ENCODE measurements around the gene CCZ1B. TPM values are rescaled to one million over a fixed set of nuclear protein-coding genes. Genes with fewer than 3 reads are reported as not detected.
"Not testable (repeated sequence)": the region's sequence is repeated elsewhere in the genome, so short reads cannot be mapped to it uniquely, and the experiment has no call there.

The CCZ1B gene
- total RNA-seq, 1 experiment from 2014 or later, result 77.0 TPM

GRCh38 chr7:6864751-6865150 lies 38.7 kb upstream of the CCZ1B start:
- H2BK5ac ChIP-seq (ENCODE audit: insufficient read length, low read length); H3K18ac ChIP-seq (ENCODE audit: insufficient read length, low read depth, low read length); H3K56ac ChIP-seq (ENCODE audit: insufficient read length, low read depth, low read length); H4K8ac ChIP-seq (replicated peaks; ENCODE audit: insufficient read length, low read depth, low read length); H3K9ac ChIP-seq (ENCODE audit: extremely low read depth, insufficient read length, low read length); H2BK120ac ChIP-seq (ENCODE audit: low read depth, low read length, poor library complexity, severe bottlenecking); H2BK15ac ChIP-seq (ENCODE audit: low read depth, low read length); H3K4ac ChIP-seq (ENCODE audit: low read depth, low read length); H3K14ac ChIP-seq (ENCODE audit: insufficient read depth, low read length); H2BK20ac ChIP-seq (ENCODE audit: low read depth, low read length, poor library complexity, severe bottlenecking); H3K27me3 Mint-ChIP-seq (ENCODE audit: low read depth); H2AK5ac ChIP-seq (ENCODE audit: insufficient read length, low read length); H2BK12ac ChIP-seq (ENCODE audit: insufficient read length, low read depth, low read length); H3K79me1 ChIP-seq (ENCODE audit: insufficient read depth, low read depth, low read length, poor library complexity, severe bottlenecking); H3T11ph ChIP-seq (ENCODE audit: low read length); H3K9me3 ChIP-seq (ENCODE audit: control insufficient read depth, low read depth, low read length); H3K23me2 ChIP-seq (ENCODE audit: insufficient read length, low read depth, low read length, poor library complexity, severe bottlenecking); H2AFZ ChIP-seq (ENCODE audit: low read length); H4K91ac ChIP-seq (ENCODE audit: insufficient read length, low read depth, low read length); H3K27ac ChIP-seq (ENCODE audit: insufficient read length, low read depth, low read length); H4K20me1 ChIP-seq (ENCODE audit: control insufficient read depth, insufficient read depth, insufficient read length); H3K4me1 Mint-ChIP-seq; H3K4me2 ChIP-seq (ENCODE audit: insufficient read depth, insufficient read length, low read length); H3K4me3 Mint-ChIP-seq; DNase-seq; H3K36me3 Mint-ChIP-seq (ENCODE audit: insufficient read depth in 1 of 3, low read depth in 3 of 3); H3K9me3 Mint-ChIP-seq; H3K4me1 ChIP-seq (ENCODE audit: insufficient read depth, low read length); H3K23ac ChIP-seq (ENCODE audit: insufficient read length, low read depth, low read length); H3K79me2 ChIP-seq (ENCODE audit: insufficient read depth, low read length); H3K27me3 ChIP-seq (ENCODE audit: insufficient read depth, low read length); H4K5ac ChIP-seq (ENCODE audit: insufficient read length, low read depth, low read length): not testable (repeated sequence)
- WGBS (ENCODE audit: extremely low coverage, insufficient read length, low lambda C conversion rate), result no CpG with 5 or more reads among the region's 10 CpGs
- peak overlapping the region in 1 of 3 experiments; percentile 18; a peak in 1 of 7 replicates for H3K27ac Mint-ChIP-seq

GRCh38 chr7:6864188-6864587 lies 38.1 kb upstream of the CCZ1B start:
- H3K9me3 ChIP-seq (ENCODE audit: control insufficient read depth, low read depth, low read length); H2BK15ac ChIP-seq (ENCODE audit: low read depth, low read length); H3K27ac Mint-ChIP-seq; H2BK20ac ChIP-seq (ENCODE audit: low read depth, low read length, poor library complexity, severe bottlenecking); H3K27me3 Mint-ChIP-seq (ENCODE audit: low read depth); H3K4me3 Mint-ChIP-seq; H3K23me2 ChIP-seq (ENCODE audit: insufficient read length, low read depth, low read length, poor library complexity, severe bottlenecking); H3K27me3 ChIP-seq (ENCODE audit: insufficient read depth, low read length); H2AFZ ChIP-seq (ENCODE audit: low read length); H3K79me1 ChIP-seq (ENCODE audit: insufficient read depth, low read depth, low read length, poor library complexity, severe bottlenecking); H3K14ac ChIP-seq (ENCODE audit: insufficient read depth, low read length); H3K56ac ChIP-seq (ENCODE audit: insufficient read length, low read depth, low read length); H4K5ac ChIP-seq (ENCODE audit: insufficient read length, low read depth, low read length); H3K23ac ChIP-seq (ENCODE audit: insufficient read length, low read depth, low read length); H3T11ph ChIP-seq (ENCODE audit: low read length); H3K18ac ChIP-seq (ENCODE audit: insufficient read length, low read depth, low read length); H3K4me2 ChIP-seq (ENCODE audit: insufficient read depth, insufficient read length, low read length); H2BK5ac ChIP-seq (ENCODE audit: insufficient read length, low read length); H3K4ac ChIP-seq (ENCODE audit: low read depth, low read length); H3K36me3 Mint-ChIP-seq (ENCODE audit: insufficient read depth in 1 of 3, low read depth in 3 of 3); H4K91ac ChIP-seq (ENCODE audit: insufficient read length, low read depth, low read length); H4K8ac ChIP-seq (replicated peaks; ENCODE audit: insufficient read length, low read depth, low read length); H3K79me2 ChIP-seq (ENCODE audit: insufficient read depth, low read length); H4K20me1 ChIP-seq (ENCODE audit: control insufficient read depth, insufficient read depth, insufficient read length); H3K27ac ChIP-seq (ENCODE audit: insufficient read length, low read depth, low read length); H2BK120ac ChIP-seq (ENCODE audit: low read depth, low read length, poor library complexity, severe bottlenecking); H3K4me1 ChIP-seq (ENCODE audit: insufficient read depth, low read length); H2BK12ac ChIP-seq (ENCODE audit: insufficient read length, low read depth, low read length); DNase-seq; H3K4me1 Mint-ChIP-seq; H2AK5ac ChIP-seq (ENCODE audit: insufficient read length, low read length); H3K9ac ChIP-seq (ENCODE audit: extremely low read depth, insufficient read length, low read length); H3K9me3 Mint-ChIP-seq: not testable (repeated sequence)
- WGBS (ENCODE audit: extremely low coverage, insufficient read length, low lambda C conversion rate), result no CpG with 5 or more reads among the region's 12 CpGs

Data from H9 (cell line).